ENCODE results near the gene OOSP2.

OOSP2 gene

GRCh38 chr11:60084631-60085273 is 44.5 kb downstream of the OOSP2 start:
- DNase-seq = no peak

GRCh38 chr11:60085909-60086308 is 45.7 kb downstream of the OOSP2 start:
- DNase-seq = no peak

GRCh38 chr11:60087239-60087638 is 47.0 kb downstream of the OOSP2 start:
- DNase-seq = no peak

- DNase-seq = no peak
These were observed 48.2 kb downstream of the OOSP2 start, which contains the start of gene MS4A2 for GRCh38 chr11:60088364-60088763. TSS of gene MS4A2 (plus strand) at chr11:60088664. CDS start at chr11:60088766, 102 bp downstream.

- DNase-seq = no peak
These were observed 55.4 kb downstream of the OOSP2 start for GRCh38 chr11:60095477-60096120.

GRCh38 chr11:60097189-60097588 is 57.0 kb downstream of the OOSP2 start:
- DNase-seq = no peak

Data from NCI-H2029 treated with DMSO at 0.1 percent for 48 hours (cell line).